Stomach (tissue), 4 donors: ENCODE results near the gene COL8A2.

Experiments
- CTCF ChIP-seq, 7 experiments: fragments of 450-650 bp in 4 of 7; fragments of 200-600 bp in 3 of 7; sonication (generic) in 3 of 7; IDR thresholded peaks; one replicate each; pipeline ENCODE4 v1.5.1; 2016 to 2019; ENCODE audit warnings: antibody characterized with exemption in 7 of 7, control low read depth in 2 of 7, mild to moderate bottlenecking in 1 of 7
- POLR2AphosphoS5 ChIP-seq, 3 donors: sonication (generic); formaldehyde crosslinking; IDR thresholded peaks; one replicate each; pipeline ENCODE4 v1.6.1; 2016; ENCODE audit warnings: antibody characterized with exemption in 3 of 3

GRCh38 chr1:36165145-36165544 is 40.1 kb upstream of the COL8A2 start:
- TF ChIP-seq CTCF (IDR thresholded peaks at IDR 0.05) (no peak), POLR2AphosphoS5 (IDR thresholded peaks at IDR 0.05) (no peak)
